GM18526 (cell line): ENCODE measurements around the gene PLK5.

Experiments
- POLR2A ChIP-seq: IDR thresholded peaks from 3 replicates; pipeline ENCODE4 v1.6.1; 2011; ENCODE audit not compliant: insufficient read length; ENCODE audit errors: extremely low read depth

PLK5 gene

DNA sequence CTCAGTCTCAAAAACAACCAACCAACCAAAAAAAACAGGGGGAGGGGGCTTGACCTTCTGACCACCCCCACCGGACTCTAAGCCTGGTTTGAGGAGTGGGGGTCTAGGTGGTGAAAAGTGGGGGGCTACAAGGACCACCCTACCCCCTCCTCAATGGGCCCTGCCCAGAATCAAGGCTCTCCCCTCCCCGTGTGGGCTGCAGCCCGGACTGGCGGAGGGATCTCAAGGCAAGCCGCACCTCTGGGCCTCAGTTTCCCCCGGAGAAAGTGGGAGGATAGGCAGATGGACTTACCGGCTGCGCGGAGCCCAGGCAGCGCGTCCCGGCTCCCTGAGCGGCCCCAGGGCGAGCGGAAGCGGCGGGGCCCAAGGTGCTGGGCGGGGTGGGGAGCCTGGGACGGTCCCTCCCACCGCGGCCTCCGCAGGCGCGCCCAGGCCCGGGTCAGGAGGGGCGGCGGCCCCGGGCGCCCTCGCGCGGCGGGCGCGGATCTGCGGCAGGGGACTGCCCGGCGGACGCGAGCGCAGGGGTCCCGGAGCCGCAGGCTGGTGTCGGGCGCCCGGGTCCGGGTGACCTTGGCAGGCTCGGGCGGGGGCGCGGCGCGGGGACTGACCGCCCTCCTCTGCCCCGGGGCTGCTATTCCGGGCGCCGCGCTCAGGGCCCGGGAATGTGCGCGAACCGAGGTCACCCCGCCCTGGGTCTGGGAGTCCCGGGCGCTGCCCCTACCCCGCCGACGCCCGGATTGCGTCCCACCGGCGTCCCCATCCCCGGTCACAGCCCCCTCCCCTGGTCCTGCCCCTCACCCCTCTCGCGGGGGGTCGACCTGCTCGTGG is 11.0 kb upstream of the PLK5 start, which contains the start of gene ADAMTSL5:
Gene ADAMTSL5, minus strand, starts transcription at position 349 of the 828 bp plus-strand sequence. CDS start 2,076 bp downstream, outside the sequence.
- TF ChIP-seq POLR2A, result no peak

GRCh38 chr19:1513499-1514294 is 10.2 kb upstream of the PLK5 start:
- no peak for TF ChIP-seq POLR2A

GRCh38 chr19:1514295-1514661 is 9.6 kb upstream of the PLK5 start:
- no peak for TF ChIP-seq POLR2A

DNA sequence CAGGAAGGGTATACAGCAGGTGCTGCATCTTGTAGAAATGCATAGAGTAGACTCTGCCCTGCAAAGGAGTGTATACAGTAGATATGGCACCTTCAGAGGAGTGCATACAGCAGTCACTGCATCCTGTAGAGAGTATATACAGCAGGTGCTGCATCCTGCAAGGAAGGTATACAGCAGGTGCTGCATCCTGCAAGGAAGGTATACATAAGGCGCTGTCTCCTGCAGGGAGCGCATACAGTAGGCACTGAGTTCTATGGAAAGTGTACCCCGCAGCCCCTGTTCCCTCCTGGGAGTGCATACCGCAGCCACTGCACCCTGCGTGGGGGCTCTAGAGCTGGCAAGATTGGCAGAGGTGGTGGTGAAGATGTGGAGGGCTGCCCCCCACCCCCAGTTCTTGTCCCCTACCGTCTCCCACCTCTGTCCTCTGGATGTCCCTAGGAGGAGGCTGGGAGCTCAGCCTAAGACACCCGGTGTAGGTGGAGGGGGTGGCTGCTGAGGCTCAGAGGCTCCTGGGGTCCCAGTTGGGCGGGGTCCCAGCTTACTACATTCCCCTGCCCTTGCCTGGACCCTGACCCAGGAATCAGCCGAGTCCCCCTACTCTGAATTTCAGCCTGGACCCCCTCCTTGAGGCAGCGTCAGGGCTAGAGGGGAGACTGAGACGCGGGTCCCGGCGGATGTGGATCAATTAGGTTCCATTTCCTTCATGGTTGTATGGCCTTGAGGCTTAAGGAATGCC is 8.7 kb upstream of the PLK5 start:
- no peak for TF ChIP-seq POLR2A

GRCh38 chr19:1516395-1516753 is 7.5 kb upstream of the PLK5 start:
- no peak for TF ChIP-seq POLR2A

- no peak for TF ChIP-seq POLR2A
These were observed 5.4 kb upstream of the PLK5 start for GRCh38 chr19:1518471-1518870.

- TF ChIP-seq POLR2A, result no peak
These were observed 3.6 kb upstream of the PLK5 start for GRCh38 chr19:1520203-1520780.

GRCh38 chr19:1521636-1522035 is 2.2 kb upstream of the PLK5 start:
- no peak for TF ChIP-seq POLR2A

DNA sequence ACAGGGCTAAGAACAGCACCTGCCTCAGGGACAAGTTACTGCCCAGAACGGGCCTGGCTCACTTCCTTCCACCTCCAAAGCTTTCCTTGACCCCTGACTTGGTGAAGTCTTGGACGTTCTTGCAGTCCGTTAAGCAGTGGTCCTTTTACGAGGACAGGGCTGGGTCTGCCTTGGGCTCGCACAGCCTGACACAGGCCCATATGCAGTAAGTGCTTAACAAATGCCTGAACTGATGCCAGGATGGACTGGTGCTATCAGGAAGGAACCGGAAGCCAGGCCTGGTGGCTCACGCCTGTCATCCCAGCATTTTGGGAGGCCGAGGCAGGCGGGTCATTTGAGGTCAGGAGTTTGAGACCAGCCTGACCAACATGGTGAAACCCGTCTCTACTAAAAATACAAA is 1.8 kb upstream of the PLK5 start:
- no peak for TF ChIP-seq POLR2A

DNA sequence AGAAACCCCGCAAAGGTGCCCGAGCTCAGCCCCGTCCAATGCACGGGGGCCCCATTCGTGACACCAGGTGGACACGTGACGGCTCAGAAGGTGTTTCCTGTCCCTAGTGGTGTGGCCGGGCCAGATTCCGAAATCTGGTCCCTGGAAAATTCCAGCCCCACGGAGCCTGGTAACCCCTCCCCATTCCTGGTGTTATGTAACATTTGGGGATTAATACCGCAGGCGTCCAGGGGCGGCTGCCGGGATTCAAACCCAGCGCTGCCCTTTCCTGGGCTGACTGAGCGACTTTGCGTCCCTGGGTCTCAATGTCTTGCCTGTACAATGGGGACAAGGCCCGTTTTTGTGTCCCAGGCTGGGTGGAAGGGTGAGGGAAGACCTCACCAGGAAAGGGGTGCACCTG is 1.0 kb upstream of the PLK5 start:
- TF ChIP-seq POLR2A, result no peak

DNA sequence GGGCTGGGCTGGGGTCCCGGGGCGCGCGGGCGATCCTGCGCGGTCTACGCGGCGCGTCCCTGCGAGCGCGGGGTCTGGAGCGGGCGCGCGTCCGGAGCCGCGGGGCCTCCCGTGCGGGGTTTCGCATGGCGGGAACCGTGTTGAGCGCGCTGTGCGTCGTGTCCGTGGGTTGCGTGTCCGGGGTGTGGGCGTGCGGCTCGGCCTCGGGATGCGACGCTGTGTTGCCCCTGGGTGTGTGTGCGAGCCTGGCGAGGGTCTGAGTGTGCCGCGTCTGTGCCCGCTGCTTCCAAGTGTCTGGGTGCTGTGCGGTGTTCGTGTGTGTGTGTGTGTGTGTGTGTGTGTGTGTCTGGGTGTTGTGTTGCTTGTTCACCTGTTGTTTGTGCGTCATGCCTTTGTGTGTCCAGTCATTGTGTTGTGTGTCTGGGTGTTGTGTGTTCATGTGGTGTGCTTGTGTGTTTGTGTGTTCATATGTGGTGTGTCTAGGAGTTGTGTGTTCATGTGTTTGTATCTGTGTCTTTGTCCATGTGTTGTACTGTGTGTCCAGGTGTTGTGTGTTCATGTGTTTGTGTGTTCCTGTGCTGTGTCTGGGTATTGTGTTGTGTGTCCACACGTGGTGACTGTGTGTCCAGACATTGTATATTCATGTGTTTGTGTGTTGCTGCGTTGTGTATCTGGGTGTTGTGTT is 552 bp downstream of the PLK5 start:
- TF ChIP-seq POLR2A, result no peak

GRCh38 chr19:1524972-1525325 is 1.1 kb downstream of the PLK5 start:
- no peak for TF ChIP-seq POLR2A

DNA sequence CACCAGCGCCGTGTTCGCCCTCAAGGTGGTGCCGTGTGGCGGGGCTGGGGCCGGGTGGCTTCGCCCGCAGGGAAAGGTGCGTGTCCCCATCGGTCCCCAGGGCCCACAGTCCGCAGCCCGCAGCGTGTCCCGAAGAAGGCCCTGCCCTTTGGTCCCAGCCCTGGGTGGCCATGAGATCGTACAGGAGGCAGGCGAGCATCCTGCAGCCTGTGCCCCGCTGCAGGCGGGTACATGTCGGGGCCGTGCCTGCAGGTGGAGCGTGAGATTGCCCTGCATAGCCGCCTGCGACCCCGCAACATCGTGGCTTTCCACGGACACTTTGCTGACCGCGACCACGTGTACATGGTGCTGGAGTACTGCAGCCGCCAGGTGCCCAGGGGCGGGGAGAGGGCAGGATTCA is 1.5 kb downstream of the PLK5 start:
- no peak for TF ChIP-seq POLR2A

GRCh38 chr19:1526066-1526778 is 2.3 kb downstream of the PLK5 start:
- TF ChIP-seq POLR2A, result no peak
